DND-41 (cell line): Measurements from ENCODE around the gene SRRM3.

Experiments
- CTCF ChIP-seq: IDR thresholded peaks from 2 replicates; pipeline ENCODE4 v1.5.1; 2012; ENCODE audit warnings: borderline replicate concordance, low read length, moderate library complexity, mild to moderate bottlenecking; ENCODE audit not compliant: poor library complexity, severe bottlenecking; ENCODE audit errors: extremely low read depth
- EZH2 ChIP-seq: IDR thresholded peaks from 3 replicates; pipeline ENCODE4 v1.6.1; 2012; ENCODE audit warnings: borderline replicate concordance, low read depth, mild to moderate bottlenecking, moderate library complexity, low read length, inconsistent platforms; ENCODE audit not compliant: severe bottlenecking

DNA sequence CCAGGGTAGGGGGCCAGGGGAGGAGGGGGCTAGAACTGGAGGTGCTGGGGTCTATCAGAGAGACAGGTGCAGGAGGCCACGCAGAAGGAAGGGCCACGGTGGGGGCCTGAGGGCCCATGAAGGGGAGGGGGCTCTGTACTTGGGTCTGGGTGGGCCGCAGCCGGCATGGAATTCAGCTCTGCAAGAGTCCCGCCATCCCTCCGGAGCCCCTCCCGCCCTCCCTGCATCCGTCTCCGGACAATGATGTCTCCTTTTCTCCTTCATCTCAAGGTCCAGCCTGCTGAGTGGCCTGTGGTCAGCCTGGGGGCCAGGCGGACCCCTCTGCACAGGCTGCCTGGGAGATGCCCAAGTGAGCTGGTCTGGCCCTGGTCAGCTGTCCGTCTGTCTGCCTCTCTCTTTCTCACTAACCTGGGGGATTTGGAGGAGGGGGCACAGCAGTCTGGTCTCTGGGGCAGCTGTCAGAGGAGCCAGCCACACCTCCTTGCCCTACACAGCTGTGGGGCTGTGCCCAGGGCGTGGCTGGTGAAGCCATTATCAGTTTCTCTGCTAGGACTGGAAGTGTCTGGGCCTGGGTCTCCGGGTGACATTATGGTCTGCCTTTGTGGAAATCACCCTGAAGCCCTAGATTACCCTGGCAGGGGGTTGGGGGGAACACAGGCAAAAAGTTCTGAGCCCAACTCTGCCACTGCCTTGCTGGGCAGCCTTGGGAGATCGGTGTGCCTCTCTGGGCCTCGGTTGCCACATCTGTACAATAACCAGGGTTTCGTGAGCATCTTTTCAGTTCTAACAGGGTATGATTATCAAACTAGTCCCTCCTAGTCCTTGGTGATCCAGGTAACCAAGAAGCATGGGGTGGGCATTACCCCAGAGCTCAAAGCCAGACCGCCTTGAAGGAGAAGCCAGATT, 81.8 kb downstream of the SRRM3 start:
- no peak for TF ChIP-seq CTCF
- TF ChIP-seq EZH2 = no peak
